ENCODE results near the gene PITRM1. TPM values are rescaled to one million over a fixed set of nuclear protein-coding genes. Genes with fewer than 3 reads are reported as not detected.

PITRM1 gene
- total RNA-seq, 1 experiment from 2014 or later = 83.5 TPM

DNA sequence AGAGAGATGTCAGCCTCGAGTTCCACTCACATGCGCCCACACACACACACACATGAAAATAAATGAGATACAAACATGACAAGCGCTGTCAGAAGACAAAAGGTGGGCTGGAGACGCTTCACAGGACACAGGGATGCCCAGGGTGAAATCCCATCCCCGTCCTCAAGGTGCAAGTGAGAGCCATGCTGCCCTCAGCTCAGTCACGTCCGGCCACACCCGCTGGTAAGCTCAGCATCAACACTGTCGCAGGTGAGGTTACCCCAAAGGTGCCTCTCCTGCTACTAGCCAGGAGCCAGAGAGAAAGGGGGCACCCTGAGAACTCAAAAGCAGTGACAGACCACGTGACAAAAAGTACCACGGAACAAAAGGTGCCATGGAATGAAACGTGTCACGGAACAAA lies 22.2 kb downstream of the PITRM1 start:
- H3K27ac ChIP-seq (ENCODE audit: low read depth, low read length, poor library complexity, severe bottlenecking) = no peak overlapping the region
- TF ChIP-seq EZH2 (IDR thresholded peaks at IDR 0.05; ENCODE audit: borderline replicate concordance, low read depth, low read length, poor library complexity, severe bottlenecking) = no peak
- no peak for TF ChIP-seq CTCF (conservative IDR thresholded peaks at IDR 0.05; ENCODE audit: low read depth, low read length)
- intact Hi-C loops (cut with micrococcal nuclease; ENCODE audit: unreplicated experiment) = no loop called here
- H3K4me1 ChIP-seq (ENCODE audit: insufficient read depth, low read length, poor library complexity, severe bottlenecking) = no peaks in the 10 kb centered on the region
- no peaks in the 10 kb centered on the region for H3K27me3 ChIP-seq (replicated peaks; ENCODE audit: insufficient read depth, low read depth, low read length, poor library complexity)
- no TSS peak for BruUV-seq (replicated peaks)
- no peaks in the 10 kb centered on the region for H3K9me3 ChIP-seq (ENCODE audit: low read depth, low read length, poor library complexity, severe bottlenecking)
- DNase-seq (ENCODE audit: low spot score) = no peak
- H3K4me3 ChIP-seq (ENCODE audit: low read depth, low read length, poor library complexity, severe bottlenecking) = no peak overlapping the region
- ChIA-PET POLR2A (ENCODE audit: low non-redundant PET) (no interaction called here), CTCF (no interaction called here)
- H3K36me3 ChIP-seq (ENCODE audit: insufficient read depth, low read length, poor library complexity, severe bottlenecking) = peaks cover 80% of the 10 kb centered on the region

DNA sequence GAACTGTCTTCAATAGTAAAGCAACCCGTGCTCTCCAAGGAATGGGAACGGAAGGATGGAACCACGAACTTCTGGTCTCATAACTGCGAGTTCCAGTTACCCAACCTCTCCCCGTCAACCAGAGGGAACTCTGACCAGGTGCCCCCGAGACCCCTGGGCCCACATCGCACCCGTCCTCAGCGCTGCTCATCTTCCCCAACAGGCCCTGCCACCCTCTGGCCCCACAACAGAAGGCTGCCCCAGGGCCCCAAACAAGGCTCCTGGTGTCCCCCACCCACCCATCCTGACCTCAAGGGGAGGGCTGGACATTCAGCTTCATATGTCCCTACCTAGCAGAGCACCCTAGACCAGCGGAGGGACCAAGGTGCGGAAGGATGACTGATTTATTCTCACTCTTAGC lies 22.7 kb downstream of the PITRM1 start:
- CTCF ChIA-PET = no interaction called here
- H3K36me3 ChIP-seq (ENCODE audit: insufficient read depth, low read length, poor library complexity, severe bottlenecking) = peaks cover 80% of the 10 kb centered on the region
- DNase-seq (ENCODE audit: low spot score) = no peak
- no peak overlapping the region for H3K27ac ChIP-seq (ENCODE audit: low read depth, low read length, poor library complexity, severe bottlenecking)
- no peak overlapping the region for H3K4me3 ChIP-seq (ENCODE audit: low read depth, low read length, poor library complexity, severe bottlenecking)
- TF ChIP-seq EZH2 (IDR thresholded peaks at IDR 0.05; ENCODE audit: borderline replicate concordance, low read depth, low read length, poor library complexity, severe bottlenecking) (no peak), CTCF (conservative IDR thresholded peaks at IDR 0.05; ENCODE audit: low read depth, low read length) (no peak)
- no peaks in the 10 kb centered on the region for H3K9me3 ChIP-seq (ENCODE audit: low read depth, low read length, poor library complexity, severe bottlenecking)
- H3K27me3 ChIP-seq (replicated peaks; ENCODE audit: insufficient read depth, low read depth, low read length, poor library complexity) = no peaks in the 10 kb centered on the region
- intact Hi-C loops (cut with micrococcal nuclease; ENCODE audit: unreplicated experiment) = no loop called here
- POLR2A ChIA-PET (ENCODE audit: low non-redundant PET) = no interaction called here
- no TSS peak for BruUV-seq (replicated peaks)
- no peaks in the 10 kb centered on the region for H3K4me1 ChIP-seq (ENCODE audit: insufficient read depth, low read length, poor library complexity, severe bottlenecking)

DNA sequence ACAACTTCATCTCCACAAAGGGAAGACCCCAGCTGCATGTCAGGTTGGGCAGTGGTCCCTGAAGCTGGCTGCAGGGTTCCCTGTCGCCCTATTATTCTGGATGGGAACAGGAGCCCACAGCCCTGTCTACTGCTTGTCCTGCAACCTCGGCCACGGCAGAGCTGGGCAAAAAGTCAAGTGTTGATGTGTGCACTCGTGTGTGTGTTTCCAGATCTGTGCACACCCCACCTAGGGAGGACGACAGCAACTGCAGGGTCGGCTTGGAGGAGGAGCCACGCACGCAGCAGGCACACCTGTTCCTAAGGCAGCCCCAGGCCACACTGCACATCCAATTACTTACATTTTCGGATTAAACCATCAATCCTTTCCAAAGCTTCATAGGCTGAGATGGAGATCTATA lies 23.6 kb downstream of the PITRM1 start:
- TF ChIP-seq CTCF (conservative IDR thresholded peaks at IDR 0.05; ENCODE audit: low read depth, low read length) = no peak
- TF ChIP-seq EZH2 (IDR thresholded peaks at IDR 0.05; ENCODE audit: borderline replicate concordance, low read depth, low read length, poor library complexity, severe bottlenecking) = no peak
- intact Hi-C loops (cut with micrococcal nuclease; ENCODE audit: unreplicated experiment) = no loop called here
- H3K9me3 ChIP-seq (ENCODE audit: low read depth, low read length, poor library complexity, severe bottlenecking) = no peaks in the 10 kb centered on the region
- CTCF ChIA-PET = no interaction called here
- POLR2A ChIA-PET (ENCODE audit: low non-redundant PET) = no interaction called here
- H3K27me3 ChIP-seq (replicated peaks; ENCODE audit: insufficient read depth, low read depth, low read length, poor library complexity) = no peaks in the 10 kb centered on the region
- no peak overlapping the region for H3K4me3 ChIP-seq (ENCODE audit: low read depth, low read length, poor library complexity, severe bottlenecking)
- no TSS peak for BruUV-seq (replicated peaks)
- H3K27ac ChIP-seq (ENCODE audit: low read depth, low read length, poor library complexity, severe bottlenecking) = no peak overlapping the region
- H3K36me3 ChIP-seq (ENCODE audit: insufficient read depth, low read length, poor library complexity, severe bottlenecking) = peaks cover 81% of the 10 kb centered on the region
- no peaks in the 10 kb centered on the region for H3K4me1 ChIP-seq (ENCODE audit: insufficient read depth, low read length, poor library complexity, severe bottlenecking)
- DNase-seq (ENCODE audit: low spot score) = no peak
